Stimulated activated CD4-positive, alpha-beta T cell treated with anti-CD3 and anti-CD28 coated beads, Interleukin-15, amount 100 ng/mL, for 1 hour (primary cell): ENCODE measurements around the gene PRRC2B.
"Not testable (repeated sequence)": the region's sequence is repeated elsewhere in the genome, so short reads cannot be mapped to it uniquely, and the experiment has no call there.

Source experiments
- DNase-seq, 2 donors: peaks; one replicate each; pipeline ENCODE4 v3.0.0-alpha.2; 2020; ENCODE audit warnings: low read depth in 1 of 2, low spot score in 1 of 2

The PRRC2B gene

DNA sequence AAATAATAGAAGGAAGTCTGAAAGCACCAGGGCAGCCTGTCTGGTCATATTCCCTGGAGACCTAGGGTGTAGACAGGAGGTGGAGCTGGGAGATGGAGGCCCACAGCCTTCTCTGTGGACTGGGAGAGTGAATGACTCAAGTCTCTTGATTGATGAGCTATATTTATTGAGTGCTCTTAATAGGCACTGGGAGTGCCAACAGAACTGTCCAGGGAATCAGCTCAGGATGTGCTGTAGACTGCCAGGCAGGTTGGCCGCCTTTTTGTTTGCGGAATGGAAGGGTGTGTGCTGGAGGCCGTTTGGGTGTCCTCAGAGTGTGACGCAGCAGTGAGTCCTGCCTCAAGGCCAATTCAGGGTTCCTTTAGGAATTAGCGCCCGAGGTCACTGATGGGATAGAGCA lies 75.5 kb downstream of the PRRC2B start:
- no peak for DNase-seq

DNA sequence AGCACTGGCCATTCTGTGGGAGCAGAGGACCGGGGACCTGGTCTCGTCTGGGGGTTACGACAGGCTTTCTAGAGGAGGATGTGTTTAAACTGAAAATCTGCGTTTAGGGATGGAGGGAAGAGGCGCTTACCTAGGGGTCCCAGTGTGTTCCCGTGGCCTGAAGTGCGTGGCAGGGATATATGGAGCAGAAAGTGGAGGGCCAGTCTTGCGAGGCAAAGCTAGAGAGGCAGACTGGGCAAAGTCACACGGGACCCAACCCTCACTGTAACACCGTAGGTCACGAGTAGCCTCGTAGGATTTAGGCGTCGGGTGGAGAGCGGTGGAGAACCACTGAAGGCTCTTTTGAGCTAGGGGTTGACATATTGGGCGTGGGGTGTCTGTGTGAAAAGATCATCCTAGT lies 76.1 kb downstream of the PRRC2B start:
- no peak for DNase-seq

DNA sequence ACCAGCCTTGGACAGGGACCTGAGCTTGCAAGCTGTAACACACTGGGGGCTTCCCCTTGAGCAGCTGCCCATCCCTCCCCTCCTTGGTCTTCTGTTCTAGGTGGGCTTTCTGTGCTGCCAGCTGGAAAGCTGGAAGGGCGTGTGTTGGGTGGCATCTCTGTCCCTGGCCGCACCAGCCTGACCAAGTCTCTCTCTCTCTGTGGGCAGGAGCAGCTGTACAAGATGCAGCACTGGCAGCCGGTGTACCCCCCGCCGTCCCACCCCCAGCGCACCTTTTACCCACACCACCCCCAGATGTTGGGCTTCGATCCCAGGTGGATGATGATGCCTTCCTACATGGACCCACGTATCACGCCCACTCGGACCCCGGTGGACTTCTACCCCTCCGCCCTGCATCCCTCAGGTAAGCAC lies 76.7 kb downstream of the PRRC2B start:
- DNase-seq: no peak

DNA sequence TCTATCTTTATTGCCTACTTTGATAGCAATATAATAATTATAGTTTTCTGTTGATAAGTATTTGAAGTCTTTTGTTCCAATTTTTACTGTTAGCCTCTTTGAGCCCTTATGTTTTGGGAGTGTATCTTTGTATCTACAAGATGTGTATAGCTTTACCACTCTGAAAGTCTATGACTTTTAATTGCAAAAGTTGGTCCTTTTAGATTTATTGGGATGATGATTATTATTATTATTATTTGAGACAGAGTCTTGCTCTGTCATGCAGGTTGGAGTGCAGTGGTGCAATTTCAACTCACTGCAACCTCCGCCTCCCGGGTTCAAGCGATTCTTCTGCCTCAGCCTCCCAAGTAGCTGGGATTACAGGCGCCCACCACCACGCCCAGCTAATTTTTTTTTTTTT lies 78.2 kb downstream of the PRRC2B start:
- not testable (repeated sequence) for DNase-seq

DNA sequence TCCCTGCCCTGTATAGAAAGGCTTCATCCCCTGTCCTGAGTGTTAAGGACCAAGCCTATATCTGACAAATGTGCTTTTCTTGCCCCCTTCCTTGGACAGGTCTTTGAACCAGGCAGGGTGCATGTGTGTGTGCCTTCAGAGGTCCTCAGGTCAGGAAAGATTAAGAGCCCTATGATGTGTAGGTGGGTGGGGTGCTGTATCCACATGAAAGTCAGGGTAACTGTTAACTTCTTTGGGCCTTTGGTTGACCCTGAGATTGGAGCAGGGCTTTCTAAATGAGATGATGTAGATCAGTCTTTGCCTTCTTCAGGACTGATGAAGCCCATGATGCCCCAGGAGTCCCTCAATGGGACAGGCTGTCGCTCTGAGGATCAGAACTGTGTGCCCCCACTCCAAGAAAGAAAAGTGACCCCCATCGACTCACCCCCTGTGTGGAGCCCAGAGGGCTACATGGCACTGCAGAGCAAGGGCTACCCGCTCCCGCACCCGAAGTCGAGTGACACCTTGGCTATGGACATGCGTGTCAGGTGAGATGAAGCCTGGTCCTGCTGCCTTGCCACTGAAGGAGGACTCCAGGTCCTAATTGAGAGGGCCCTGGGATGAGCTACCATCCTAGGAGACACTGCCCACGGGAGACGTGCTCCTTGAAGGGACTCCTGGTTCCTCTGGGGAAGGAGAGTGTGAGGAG lies 79.5 kb downstream of the PRRC2B start:
- no peak for DNase-seq

DNA sequence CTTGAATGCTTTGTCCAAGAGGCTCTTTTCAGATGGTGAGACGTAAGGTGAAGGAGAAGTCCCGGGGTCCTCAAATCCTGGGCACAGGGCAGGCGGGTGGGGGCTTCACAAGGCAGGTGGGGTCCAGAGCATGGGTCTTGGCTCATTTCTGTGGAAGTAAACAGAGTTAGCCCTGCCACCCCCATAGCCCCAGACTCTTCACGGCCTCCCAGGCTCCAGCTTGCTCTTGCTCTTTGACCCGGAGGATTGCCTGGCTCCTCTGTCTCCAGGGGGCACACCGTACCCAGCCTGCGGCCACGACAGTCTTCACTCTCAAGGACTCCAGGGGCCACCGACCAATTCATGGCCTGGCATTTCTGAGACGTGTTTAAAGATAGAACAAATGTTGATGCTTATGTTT lies 80.0 kb downstream of the PRRC2B start:
- DNase-seq: no peak

DNA sequence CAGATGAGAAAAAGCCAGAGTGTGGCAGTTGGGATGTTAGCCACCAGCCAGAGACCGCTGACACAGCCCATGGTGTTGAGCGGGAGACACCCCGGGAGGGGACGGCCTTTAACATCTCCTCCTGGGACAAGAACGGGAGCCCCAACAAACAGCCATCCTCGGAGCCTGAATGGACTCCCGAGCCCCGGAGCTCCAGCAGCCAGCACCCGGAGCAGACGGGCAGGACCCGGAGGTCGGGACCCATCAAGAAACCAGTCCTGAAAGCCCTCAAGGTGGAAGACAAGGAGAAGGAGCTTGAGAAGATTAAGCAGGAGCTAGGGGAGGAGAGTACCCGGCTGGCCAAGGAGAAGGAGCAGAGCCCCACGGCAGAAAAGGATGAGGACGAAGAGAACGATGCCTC lies 80.8 kb downstream of the PRRC2B start:
- no peak for DNase-seq

DNA sequence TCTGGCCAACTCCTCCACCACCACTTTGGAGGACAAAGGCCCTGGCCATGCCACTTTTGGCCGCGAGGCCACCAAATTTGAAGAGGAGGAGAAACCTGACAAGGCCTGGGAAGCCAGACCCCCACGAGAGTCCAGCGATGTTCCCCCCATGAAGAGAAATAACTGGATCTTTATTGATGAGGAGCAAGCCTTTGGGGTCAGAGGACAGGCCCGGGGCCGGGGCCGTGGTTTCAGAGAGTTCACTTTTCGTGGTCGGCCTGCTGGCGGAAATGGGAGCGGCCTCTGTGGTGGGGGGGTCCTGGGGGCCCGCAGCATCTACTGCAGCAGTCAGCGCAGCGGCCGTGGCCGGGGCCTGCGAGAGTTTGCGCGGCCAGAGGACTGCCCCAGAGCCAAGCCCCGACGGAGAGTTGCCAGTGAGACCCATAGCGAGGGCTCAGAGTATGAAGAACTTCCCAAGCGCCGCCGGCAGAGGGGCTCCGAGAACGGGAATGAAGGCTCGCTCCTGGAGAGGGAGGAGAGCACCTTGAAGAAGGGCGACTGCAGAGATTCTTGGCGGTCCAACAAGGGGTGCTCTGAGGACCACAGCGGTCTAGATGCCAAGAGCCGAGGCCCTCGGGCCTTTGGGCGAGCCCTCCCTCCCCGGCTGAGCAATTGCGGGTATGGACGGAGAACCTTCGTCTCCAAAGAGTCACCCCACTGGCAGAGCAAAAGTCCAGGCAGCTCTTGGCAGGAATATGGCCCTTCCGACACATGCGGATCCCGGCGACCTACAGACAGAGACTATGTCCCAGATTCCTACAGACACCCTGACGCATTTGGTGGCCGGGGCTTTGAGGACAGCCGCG lies 81.4 kb downstream of the PRRC2B start:
- DNase-seq: no peak

DNA sequence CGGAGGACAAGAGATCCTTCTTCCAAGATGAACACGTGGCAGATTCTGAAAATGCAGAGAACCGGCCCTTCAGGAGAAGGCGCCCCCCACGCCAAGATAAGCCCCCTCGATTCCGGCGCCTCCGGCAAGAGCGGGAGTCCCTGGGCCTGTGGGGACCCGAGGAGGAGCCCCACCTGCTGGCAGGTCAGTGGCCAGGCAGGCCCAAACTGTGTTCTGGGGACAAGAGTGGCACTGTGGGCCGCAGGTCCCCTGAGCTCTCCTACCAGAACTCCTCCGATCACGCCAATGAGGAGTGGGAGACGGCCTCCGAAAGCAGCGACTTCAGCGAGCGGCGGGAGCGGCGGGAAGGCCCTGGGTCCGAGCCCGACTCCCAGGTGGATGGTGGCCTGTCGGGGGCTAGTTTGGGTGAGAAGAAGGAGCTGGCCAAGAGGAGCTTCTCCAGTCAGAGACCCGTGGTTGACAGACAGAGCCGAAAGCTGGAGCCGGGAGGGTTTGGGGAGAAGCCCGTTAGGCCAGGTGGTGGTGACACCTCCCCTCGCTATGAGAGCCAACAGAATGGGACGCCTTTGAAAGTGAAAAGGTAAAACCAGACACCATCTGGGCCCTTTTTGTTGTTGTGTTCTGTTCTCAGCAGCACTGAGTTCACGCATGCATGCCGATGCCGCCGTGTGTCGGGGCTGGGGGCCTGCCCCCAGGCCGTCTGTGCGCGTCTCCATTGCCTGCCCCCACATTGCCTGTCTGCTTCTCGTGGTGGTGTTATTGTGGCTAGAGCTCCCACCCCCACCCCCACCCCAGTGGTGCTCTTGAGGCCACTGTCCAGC lies 82.3 kb downstream of the PRRC2B start:
- no peak for DNase-seq

DNA sequence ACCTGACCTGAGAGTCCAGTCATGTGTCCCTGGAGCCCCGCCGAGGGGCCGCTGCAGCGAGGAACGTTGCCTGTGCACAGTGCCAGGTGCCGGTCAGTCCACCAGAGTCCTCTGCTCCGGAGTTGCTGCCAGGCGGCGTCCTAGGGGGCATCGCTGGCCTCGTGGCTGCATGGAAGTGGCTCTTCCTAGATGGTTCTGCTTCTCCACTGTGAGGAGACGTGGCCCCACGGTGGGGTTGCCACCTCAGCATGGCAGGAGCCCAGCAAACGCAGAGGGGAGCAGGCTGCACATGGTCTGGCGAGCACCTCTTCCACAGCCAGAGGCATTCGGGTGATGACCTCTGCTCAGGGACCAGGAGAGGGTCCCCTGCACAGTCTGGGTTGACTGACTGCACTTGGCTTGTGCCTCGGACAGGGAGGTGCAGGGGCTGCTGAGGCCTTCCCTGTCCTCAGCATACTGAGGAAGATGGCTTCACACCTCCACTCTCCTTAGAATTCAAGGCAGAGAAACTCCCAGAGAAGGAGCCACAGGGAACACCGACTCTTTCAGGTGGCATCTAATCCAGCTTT lies 83.0 kb downstream of the PRRC2B start:
- DNase-seq: no peak

DNA sequence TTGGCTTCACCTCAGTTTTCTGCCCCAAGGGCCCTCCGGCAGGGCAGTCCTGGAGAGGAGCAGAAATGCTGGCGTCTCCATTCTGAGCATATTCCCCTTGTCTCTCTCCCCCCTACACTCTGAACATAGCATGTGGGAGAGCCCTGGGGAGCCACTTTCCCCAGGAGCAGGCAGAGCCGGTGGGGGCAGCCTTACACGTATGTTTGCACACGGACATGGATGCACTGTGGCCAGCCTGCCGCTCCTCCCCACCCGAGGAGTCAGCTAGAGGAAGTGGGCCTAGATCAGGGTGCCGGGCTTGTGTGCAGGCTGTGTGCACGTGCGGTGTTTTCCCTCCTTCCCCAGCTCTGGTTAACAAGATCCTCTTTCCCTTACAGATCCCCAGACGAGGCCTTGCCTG lies 83.5 kb downstream of the PRRC2B start:
- DNase-seq: no peak

DNA sequence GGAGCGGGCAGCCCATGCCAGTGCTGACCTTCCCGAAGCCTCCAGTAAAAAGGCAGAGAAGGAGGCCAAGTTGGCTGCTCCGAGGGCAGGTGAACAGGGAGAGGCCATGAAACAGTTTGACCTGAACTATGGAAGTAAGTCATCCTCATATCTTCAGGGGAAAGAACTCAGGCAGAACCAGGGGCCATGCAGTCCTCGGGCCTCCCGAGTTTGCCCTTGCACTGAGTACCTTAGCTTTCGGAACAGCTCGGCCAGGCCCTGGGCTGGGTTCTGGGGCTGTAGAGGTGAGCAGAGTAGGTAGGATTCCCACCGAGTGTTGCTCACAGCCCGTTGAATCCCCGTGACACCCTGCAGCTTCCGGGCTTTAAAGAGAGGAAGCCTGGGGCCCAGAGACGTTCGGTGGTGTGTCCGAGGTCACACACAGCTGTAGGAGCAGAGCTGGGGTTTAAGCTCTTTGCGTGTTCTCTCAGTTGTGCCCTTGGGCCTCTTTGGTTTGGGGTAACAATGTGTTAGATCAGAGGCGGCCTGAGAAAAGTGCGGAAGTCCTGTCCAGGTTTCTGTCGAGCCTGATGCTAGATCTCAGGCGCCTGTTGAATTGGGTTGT lies 84.0 kb downstream of the PRRC2B start:
- DNase-seq: no peak

DNA sequence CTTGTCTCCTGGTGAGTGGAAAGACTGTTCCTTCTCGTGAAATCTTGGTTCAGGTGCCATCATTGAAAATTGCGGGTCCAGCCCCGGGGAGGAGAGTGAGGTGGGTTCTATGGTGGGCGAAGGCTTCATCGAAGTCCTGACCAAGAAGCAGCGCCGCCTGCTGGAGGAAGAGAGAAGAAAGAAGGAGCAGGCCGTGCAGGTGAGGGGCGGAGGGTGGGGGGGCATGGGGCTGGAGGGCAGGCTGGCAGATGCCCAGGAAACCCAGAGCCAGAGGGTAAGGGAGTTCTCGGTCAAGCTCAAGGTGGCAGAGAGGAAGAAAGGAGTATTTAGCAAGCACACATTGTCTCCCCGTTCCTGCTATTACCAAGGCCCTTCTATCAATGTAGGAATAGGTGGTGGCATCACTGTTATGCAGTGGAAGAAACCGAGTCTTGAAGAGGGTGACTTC lies 84.6 kb downstream of the PRRC2B start:
- DNase-seq: peak in 1 of 2 donors; percentile 50

DNA sequence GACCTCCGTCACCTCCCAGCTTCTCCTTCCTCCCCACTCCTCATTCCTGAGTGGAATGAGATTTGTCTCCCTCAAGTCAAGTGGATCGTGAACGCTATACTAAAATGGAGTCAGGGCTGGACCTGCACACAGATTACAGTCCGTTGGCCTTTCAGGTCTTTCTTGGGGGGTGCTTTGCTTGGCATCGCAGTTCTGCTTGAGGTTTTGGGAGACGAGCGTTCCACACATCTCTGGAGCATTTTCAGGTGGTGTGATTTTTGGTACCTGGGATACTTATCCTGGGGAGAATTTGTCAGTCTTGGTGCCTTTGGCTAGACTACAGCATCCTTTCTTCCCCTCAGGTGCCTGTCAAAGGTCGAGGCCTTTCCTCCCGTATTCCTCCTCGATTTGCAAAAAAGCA lies 85.0 kb downstream of the PRRC2B start:
- DNase-seq: no peak

DNA sequence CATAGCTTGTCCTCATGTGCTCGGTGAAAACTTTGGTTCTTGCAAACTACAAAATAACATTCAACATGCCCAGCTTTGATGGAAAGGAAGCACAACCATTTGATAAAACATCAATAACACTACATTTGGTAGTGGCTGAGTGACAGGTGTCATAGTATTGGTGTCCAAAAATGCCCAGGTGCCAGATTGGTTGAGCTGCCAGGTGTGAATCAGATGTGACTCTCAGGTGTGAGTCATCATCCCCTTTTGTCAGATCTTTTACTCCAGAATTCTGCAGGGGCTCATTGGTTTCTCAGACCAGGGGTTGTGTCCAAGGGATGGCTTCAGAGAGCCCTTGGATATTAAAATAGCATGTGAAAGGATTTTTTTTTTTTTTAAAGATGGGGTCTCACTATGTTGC lies 86.4 kb downstream of the PRRC2B start:
- no peak for DNase-seq

DNA sequence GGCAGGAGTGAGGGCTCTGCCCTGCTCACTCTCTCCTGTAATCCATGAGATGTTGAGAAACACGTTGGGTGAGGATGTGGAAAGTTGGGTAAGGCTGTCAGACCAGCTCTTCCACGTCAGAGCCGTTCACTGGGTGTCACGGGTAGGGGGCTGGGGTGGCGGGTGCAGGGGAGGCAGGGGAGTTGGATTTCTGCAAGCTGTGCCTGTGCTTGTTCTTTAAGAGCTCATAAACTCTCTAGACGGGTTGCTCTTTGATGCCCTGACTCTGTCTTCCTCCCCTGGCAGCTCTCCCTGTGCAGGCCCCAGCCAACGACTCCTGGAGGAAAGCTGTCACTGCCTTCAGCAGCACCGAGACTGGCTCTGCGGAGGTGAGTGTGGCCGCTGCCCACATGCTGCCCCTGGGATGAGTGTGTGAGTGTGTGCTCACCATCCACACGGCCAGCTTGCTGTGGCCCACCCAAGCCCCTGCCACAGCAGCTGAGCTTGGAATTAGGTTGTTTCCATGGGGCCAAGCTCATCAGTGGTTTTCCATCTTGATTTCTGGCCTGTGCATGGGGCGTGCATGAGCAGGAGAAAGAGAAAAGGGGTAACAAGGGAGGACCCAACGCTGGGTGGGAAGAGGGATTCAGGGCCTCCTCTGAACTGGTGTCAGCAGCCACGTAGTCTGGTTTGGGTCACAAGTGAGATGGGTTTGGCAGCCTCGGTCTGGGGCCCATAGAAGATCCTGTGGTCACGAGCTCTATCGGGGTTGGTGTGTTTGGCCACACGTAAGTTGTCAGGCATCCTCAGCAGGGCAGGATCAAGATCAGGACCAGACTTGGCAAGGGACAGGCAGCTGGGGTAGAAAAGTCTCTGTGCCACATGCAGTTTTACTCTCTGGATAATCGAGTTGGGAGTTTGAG lies 87.8 kb downstream of the PRRC2B start:
- no peak for DNase-seq

DNA sequence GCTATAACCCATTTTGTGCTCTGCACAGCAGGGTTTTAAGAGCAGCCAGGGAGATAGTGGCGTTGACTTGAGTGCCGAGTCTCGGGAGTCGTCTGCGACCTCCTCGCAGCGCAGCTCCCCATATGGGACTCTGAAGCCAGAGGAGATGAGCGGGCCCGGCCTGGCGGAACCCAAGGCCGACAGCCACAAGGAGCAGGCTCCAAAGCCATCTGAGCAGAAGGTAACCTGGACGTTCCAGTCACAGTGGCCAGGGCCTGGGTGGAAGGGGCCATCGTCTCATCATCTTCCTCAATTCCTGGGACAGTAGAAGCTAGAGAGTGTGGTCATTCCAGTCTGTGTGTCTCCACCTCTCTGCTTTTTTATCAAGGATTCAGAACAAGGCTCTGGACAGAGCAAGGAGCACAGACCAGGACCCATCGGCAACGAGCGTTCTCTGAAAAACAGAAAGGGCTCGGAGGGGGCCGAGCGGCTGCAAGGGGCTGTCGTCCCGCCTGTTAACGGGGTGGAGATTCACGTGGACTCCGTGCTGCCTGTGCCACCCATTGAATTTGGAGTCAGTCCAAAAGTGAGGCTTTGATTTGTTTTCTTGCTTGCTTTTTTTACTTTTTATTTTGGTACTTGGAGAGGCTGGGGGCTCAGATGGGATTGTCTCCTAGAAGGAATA lies 88.6 kb downstream of the PRRC2B start:
- no peak for DNase-seq

DNA sequence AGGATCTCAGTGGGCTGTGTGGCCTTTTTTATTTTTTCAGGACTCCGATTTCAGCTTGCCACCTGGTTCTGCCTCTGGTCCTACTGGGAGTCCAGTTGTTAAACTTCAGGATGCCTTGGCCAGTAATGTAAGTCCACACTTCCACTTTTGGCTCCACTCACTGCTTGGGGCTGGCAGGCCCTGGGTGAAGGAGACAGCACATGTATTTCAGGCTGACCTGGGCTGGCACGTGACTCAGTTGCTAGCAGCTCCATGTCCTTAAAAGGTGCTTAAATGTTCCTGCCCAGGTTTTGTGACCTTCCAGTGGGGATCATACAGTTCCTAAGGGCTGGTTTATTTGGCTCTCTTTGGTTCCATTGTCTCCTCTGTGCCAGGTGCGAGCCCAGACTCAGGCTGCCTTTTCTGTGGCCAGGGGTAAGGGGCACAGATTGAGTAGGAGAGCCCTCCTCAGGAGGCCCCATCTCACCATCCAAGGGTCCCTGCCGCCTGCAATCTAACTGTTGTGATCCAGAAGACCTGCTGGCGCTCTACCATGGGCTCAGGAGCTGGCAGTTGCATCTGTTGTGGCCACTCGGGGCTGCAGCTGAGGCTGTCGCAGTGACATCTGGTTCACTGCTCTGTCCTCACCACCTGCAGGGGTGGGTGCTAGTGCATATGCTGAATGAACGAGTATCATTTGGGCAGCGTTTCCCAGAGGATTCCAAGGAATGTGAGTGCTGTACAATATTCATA lies 89.6 kb downstream of the PRRC2B start:
- DNase-seq: no peak

DNA sequence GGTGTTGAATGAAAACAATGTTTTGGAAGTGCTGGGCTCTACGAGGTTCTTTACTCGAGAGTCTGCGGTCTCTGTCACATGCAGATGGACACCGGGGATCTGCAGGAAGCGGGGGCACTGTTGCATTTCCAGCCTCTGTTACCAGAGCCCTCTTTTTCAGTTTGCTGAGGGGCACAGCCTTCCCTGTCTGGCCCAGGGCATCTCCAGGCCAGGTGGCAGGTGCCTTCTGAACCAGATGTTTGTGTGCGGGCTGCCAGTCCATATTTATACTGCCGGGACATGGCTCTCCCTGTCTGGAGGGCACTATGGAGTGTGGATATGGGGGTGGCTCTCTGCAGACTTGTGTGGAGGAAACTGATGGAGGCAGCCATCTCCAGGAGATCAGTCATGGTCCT lies 90.2 kb downstream of the PRRC2B start:
- DNase-seq: no peak
